Ectodermal cell (in vitro differentiated cells): ENCODE results near the gene MAP3K21.

Experiments
- H3K27ac ChIP-seq: 2 replicates; pipeline ENCODE4 v1.7.0; 2013; ENCODE audit warnings: mild to moderate bottlenecking, low read depth, low read length; ENCODE audit not compliant: insufficient read depth, poor library complexity, severe bottlenecking
- H3K27me3 ChIP-seq: 2 replicates; pipeline ENCODE4 v1.7.0; 2013; ENCODE audit warnings: mild to moderate bottlenecking, low read length; ENCODE audit not compliant: insufficient read depth, control insufficient read depth, poor library complexity, severe bottlenecking
- H3K36me3 ChIP-seq: one replicate; pipeline ENCODE4 v1.7.0; 2013; ENCODE audit warnings: low read length; ENCODE audit not compliant: control insufficient read depth, insufficient read depth
- H3K4me1 ChIP-seq: one replicate; pipeline ENCODE4 v1.7.0; 2013; ENCODE audit warnings: low read length; ENCODE audit not compliant: control insufficient read depth, insufficient read depth
- H3K4me3 ChIP-seq: 2 replicates; pipeline ENCODE4 v1.7.0; 2013; ENCODE audit warnings: low read depth, low read length, control low read depth; ENCODE audit not compliant: insufficient read depth
- H3K9me3 ChIP-seq: 2 replicates; pipeline ENCODE4 v1.7.0; 2013; ENCODE audit warnings: mild to moderate bottlenecking, low read length, moderate library complexity; ENCODE audit not compliant: control insufficient read depth
- whole genome bisulfite sequencing, 2 experiments: methylation state at CpG; one replicate each; pipeline ENCODE4 v1.1.7; 2013; ENCODE audit warnings: missing lambda C conversion rate in 2 of 2; 5-methylcytosine and 5-hydroxymethylcytosine counted together

Gene MAP3K21

GRCh38 chr1:233357595-233358397 lies 30.3 kb downstream of the MAP3K21 start:
- Histone ChIP-seq H3K9me3 (no peaks in the 10 kb centered on the region), H3K27me3 (no peaks in the 10 kb centered on the region), H3K4me3 (no peak overlapping the region), H3K27ac (no peak overlapping the region), H3K36me3 (no peaks in the 10 kb centered on the region), H3K4me1 (no peaks in the 10 kb centered on the region)
- 93 to 98% methylated on average over 5 to 6 of the region's 6 CpGs for WGBS, 2 experiments

- H3K4me1 ChIP-seq = no peaks in the 10 kb centered on the region
- no peaks in the 10 kb centered on the region for H3K27me3 ChIP-seq
- no peak overlapping the region for H3K27ac ChIP-seq
- no peak overlapping the region for H3K4me3 ChIP-seq
- 91% methylated on average over 5 of the region's 5 CpGs for WGBS, 2 experiments
- H3K36me3 ChIP-seq = no peaks in the 10 kb centered on the region
- no peaks in the 10 kb centered on the region for H3K9me3 ChIP-seq
Observed at GRCh38 chr1:233359431-233359830, 31.9 kb downstream of the MAP3K21 start.

GRCh38 chr1:233359905-233360304 lies 32.4 kb downstream of the MAP3K21 start:
- Histone ChIP-seq H3K4me3 (no peak overlapping the region), H3K4me1 (no peaks in the 10 kb centered on the region), H3K9me3 (no peaks in the 10 kb centered on the region), H3K36me3 (no peaks in the 10 kb centered on the region), H3K27me3 (no peaks in the 10 kb centered on the region), H3K27ac (no peak overlapping the region)
- WGBS, 2 experiments = 71 to 77% methylated on average over 1 to 2 of the region's 2 CpGs

- 90 to 96% methylated on average over 5 to 6 of the region's 6 CpGs for WGBS, 2 experiments
Observed at GRCh38 chr1:233360525-233361102, 33.1 kb downstream of the MAP3K21 start.

GRCh38 chr1:233361876-233362275 lies 34.4 kb downstream of the MAP3K21 start:
- H3K36me3 ChIP-seq = no peaks in the 10 kb centered on the region
- no peak overlapping the region for H3K4me3 ChIP-seq
- no peaks in the 10 kb centered on the region for H3K27me3 ChIP-seq
- H3K4me1 ChIP-seq = no peaks in the 10 kb centered on the region
- H3K9me3 ChIP-seq = no peaks in the 10 kb centered on the region
- 81 to 85% methylated on average over 19 of the region's 19 CpGs for WGBS, 2 experiments
- H3K27ac ChIP-seq = no peak overlapping the region

More at GRCh38 chr1:233360525-233361102, 33.1 kb downstream of the MAP3K21 start:
- no peaks in the 10 kb centered on the region for H3K36me3 ChIP-seq
- no peak overlapping the region for H3K4me3 ChIP-seq
- H3K9me3 ChIP-seq = no peaks in the 10 kb centered on the region
- H3K27me3 ChIP-seq = no peaks in the 10 kb centered on the region
- H3K4me1 ChIP-seq = no peaks in the 10 kb centered on the region
- H3K27ac ChIP-seq = no peak overlapping the region

GRCh38 chr1:233362743-233363142 lies 35.2 kb downstream of the MAP3K21 start:
- no CpG with 5 or more reads among the region's 1 CpG for WGBS, 2 experiments
- no peak overlapping the region for H3K4me3 ChIP-seq

GRCh38 chr1:233364026-233364425 lies 36.5 kb downstream of the MAP3K21 start:
- WGBS, 2 experiments = 89 to 93% methylated on average over 1 of the region's 1 CpG
- no peaks in the 10 kb centered on the region for H3K27me3 ChIP-seq
- no peaks in the 10 kb centered on the region for H3K9me3 ChIP-seq
- no peaks in the 10 kb centered on the region for H3K4me1 ChIP-seq
- no peaks in the 10 kb centered on the region for H3K36me3 ChIP-seq
- H3K4me3 ChIP-seq = no peak overlapping the region
- H3K27ac ChIP-seq = no peak overlapping the region

More at GRCh38 chr1:233362743-233363142, 35.2 kb downstream of the MAP3K21 start:
- Histone ChIP-seq H3K9me3 (no peaks in the 10 kb centered on the region), H3K36me3 (no peaks in the 10 kb centered on the region), H3K4me1 (no peaks in the 10 kb centered on the region), H3K27ac (no peak overlapping the region), H3K27me3 (no peaks in the 10 kb centered on the region)

- H3K9me3 ChIP-seq = no peaks in the 10 kb centered on the region
- H3K4me1 ChIP-seq = no peaks in the 10 kb centered on the region
- H3K27ac ChIP-seq = no peak overlapping the region
- H3K36me3 ChIP-seq = no peaks in the 10 kb centered on the region
- 91 to 93% methylated on average over 3 to 4 of the region's 5 CpGs for WGBS, 2 experiments
- H3K27me3 ChIP-seq = no peaks in the 10 kb centered on the region
- H3K4me3 ChIP-seq = no peak overlapping the region
Observed at GRCh38 chr1:233364695-233365539, 37.4 kb downstream of the MAP3K21 start.

GRCh38 chr1:233366575-233366974 lies 39.1 kb downstream of the MAP3K21 start:
- Histone ChIP-seq H3K27me3 (no peaks in the 10 kb centered on the region), H3K36me3 (no peaks in the 10 kb centered on the region), H3K4me1 (no peaks in the 10 kb centered on the region), H3K4me3 (no peak overlapping the region), H3K27ac (no peak overlapping the region), H3K9me3 (no peaks in the 10 kb centered on the region)
- WGBS, 2 experiments = 94 to 96% methylated on average over 3 of the region's 3 CpGs
